ENCODE data around the gene BTBD3.

The BTBD3 gene

GRCh38 chr20:11902285-11902697 is 15.4 kb upstream of the BTBD3 start:
- TF ChIP-seq GATA1 (IDR thresholded peaks at IDR 0.05; ENCODE audit: low read depth, low read length) (no peak), POLR2A (IDR thresholded peaks at IDR 0.05; ENCODE audit: low read length) (no peak)
- DNase-seq = no peak

- no peak for DNase-seq
These were observed 12.1 kb upstream of the BTBD3 start for GRCh38 chr20:11905460-11906179.

GRCh38 chr20:11906626-11907480 is 10.8 kb upstream of the BTBD3 start:
- DNase-seq = no peak
- no peak for TF ChIP-seq POLR2A (IDR thresholded peaks at IDR 0.05; ENCODE audit: low read length)
- TF ChIP-seq GATA1 (IDR thresholded peaks at IDR 0.05; ENCODE audit: low read depth, low read length) = no peak

More at GRCh38 chr20:11905460-11906179, 12.1 kb upstream of the BTBD3 start:
- TF ChIP-seq GATA1 (IDR thresholded peaks at IDR 0.05; ENCODE audit: low read depth, low read length) (no peak), POLR2A (IDR thresholded peaks at IDR 0.05; ENCODE audit: low read length) (no peak)

GRCh38 chr20:11907621-11908020 is 10.1 kb upstream of the BTBD3 start:
- DNase-seq = no peak
- TF ChIP-seq GATA1 (IDR thresholded peaks at IDR 0.05; ENCODE audit: low read depth, low read length) = no peak
- TF ChIP-seq POLR2A (IDR thresholded peaks at IDR 0.05; ENCODE audit: low read length) = no peak

- TF ChIP-seq GATA1 (IDR thresholded peaks at IDR 0.05; ENCODE audit: low read depth, low read length) = no peak
- TF ChIP-seq POLR2A (IDR thresholded peaks at IDR 0.05; ENCODE audit: low read length) = no peak
- peak in 1 of 2 experiments; percentile 3 for DNase-seq
These were observed 5.6 kb upstream of the BTBD3 start for GRCh38 chr20:11912013-11912658.

GRCh38 chr20:11912659-11913415 is 4.9 kb upstream of the BTBD3 start:
- TF ChIP-seq GATA1 (IDR thresholded peaks at IDR 0.05; ENCODE audit: low read depth, low read length) (no peak), POLR2A (IDR thresholded peaks at IDR 0.05; ENCODE audit: low read length) (no peak)
- DNase-seq = no peak

GRCh38 chr20:11918391-11918845 is 725 bp downstream of the BTBD3 start:
- no peak for DNase-seq

GRCh38 chr20:11918981-11919380 is 1.3 kb downstream of the BTBD3 start:
- no peak for DNase-seq
- TF ChIP-seq POLR2A (IDR thresholded peaks at IDR 0.05; ENCODE audit: low read length) = no peak
- no peak for TF ChIP-seq GATA1 (IDR thresholded peaks at IDR 0.05; ENCODE audit: low read depth, low read length)

More at GRCh38 chr20:11918391-11918845, 725 bp downstream of the BTBD3 start:
- no peak for TF ChIP-seq GATA1 (IDR thresholded peaks at IDR 0.05; ENCODE audit: low read depth, low read length)
- TF ChIP-seq POLR2A (IDR thresholded peaks at IDR 0.05; ENCODE audit: low read length) = no peak

GRCh38 chr20:11919581-11919980 is 1.9 kb downstream of the BTBD3 start:
- DNase-seq = no peak
- no peak for TF ChIP-seq GATA1 (IDR thresholded peaks at IDR 0.05; ENCODE audit: low read depth, low read length)
- TF ChIP-seq POLR2A (IDR thresholded peaks at IDR 0.05; ENCODE audit: low read length) = no peak

- no peak for DNase-seq
- TF ChIP-seq GATA1 (IDR thresholded peaks at IDR 0.05; ENCODE audit: low read depth, low read length) (no peak), POLR2A (IDR thresholded peaks at IDR 0.05; ENCODE audit: low read length) (no peak)
These were observed 2.4 kb downstream of the BTBD3 start for GRCh38 chr20:11920083-11920482.

GRCh38 chr20:11921321-11921720 is 3.6 kb downstream of the BTBD3 start:
- TF ChIP-seq GATA1 (IDR thresholded peaks at IDR 0.05; ENCODE audit: low read depth, low read length) = no peak
- TF ChIP-seq POLR2A (IDR thresholded peaks at IDR 0.05; ENCODE audit: low read length) = no peak
- no peak for DNase-seq

- TF ChIP-seq POLR2A (IDR thresholded peaks at IDR 0.05; ENCODE audit: low read length) = no peak
- TF ChIP-seq GATA1 (IDR thresholded peaks at IDR 0.05; ENCODE audit: low read depth, low read length) = no peak
- no peak for DNase-seq
These were observed 4.9 kb downstream of the BTBD3 start for GRCh38 chr20:11922561-11922960.

- TF ChIP-seq POLR2A (IDR thresholded peaks at IDR 0.05; ENCODE audit: low read length) (no peak), GATA1 (IDR thresholded peaks at IDR 0.05; ENCODE audit: low read depth, low read length) (no peak)
- no peak for DNase-seq
These were observed 7.2 kb downstream of the BTBD3 start for GRCh38 chr20:11924923-11925322.

Data from erythroblast (primary cell).